Activated CD8-positive, alpha-beta memory T cell treated with anti-CD3 and anti-CD28 coated beads for 4 hours (primary cell): Measurements from ENCODE around the gene ZNF70.

Experiments
- DNase-seq, 2 donors: peaks; one replicate each; pipeline ENCODE4 v3.0.0-alpha.2; 2020; ENCODE audit warnings: low read depth in 2 of 2

The ZNF70 gene

DNA sequence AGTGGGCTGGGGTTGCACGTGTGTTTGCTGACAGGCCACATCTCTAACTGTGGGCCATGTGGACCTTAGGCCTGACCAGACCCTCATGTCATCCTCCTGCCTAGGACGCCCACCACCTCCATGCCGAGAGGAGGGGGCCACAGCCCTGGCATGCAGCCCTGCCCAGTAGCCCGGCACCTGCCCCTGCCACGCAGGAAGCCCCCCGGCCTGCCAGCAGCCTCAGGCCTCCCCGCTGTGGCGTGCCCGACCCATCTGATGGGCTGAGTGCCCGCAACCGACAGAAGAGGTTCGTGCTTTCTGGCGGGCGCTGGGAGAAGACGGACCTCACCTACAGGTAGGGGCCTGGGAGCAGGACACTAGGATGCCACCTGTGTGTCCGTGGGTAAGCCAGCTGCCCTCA lies 28.2 kb upstream of the ZNF70 start:
- DNase-seq: no peak

DNA sequence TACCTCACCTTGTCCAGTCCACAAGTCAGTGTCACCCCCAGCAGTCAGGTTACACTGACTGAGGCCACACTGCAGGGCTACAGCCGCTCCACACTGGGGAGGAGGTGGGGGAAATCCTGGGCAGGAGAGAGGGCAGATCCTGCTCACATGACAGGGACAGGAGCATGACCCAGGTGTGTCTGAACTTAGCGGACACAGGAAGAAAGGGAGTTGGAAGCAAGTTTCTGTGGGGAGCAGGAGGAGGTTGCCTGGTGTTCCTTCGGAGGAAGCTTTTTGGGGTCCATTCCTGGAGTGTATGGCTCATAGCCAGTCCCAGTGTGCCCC lies 27.6 kb upstream of the ZNF70 start:
- no peak for DNase-seq

DNA sequence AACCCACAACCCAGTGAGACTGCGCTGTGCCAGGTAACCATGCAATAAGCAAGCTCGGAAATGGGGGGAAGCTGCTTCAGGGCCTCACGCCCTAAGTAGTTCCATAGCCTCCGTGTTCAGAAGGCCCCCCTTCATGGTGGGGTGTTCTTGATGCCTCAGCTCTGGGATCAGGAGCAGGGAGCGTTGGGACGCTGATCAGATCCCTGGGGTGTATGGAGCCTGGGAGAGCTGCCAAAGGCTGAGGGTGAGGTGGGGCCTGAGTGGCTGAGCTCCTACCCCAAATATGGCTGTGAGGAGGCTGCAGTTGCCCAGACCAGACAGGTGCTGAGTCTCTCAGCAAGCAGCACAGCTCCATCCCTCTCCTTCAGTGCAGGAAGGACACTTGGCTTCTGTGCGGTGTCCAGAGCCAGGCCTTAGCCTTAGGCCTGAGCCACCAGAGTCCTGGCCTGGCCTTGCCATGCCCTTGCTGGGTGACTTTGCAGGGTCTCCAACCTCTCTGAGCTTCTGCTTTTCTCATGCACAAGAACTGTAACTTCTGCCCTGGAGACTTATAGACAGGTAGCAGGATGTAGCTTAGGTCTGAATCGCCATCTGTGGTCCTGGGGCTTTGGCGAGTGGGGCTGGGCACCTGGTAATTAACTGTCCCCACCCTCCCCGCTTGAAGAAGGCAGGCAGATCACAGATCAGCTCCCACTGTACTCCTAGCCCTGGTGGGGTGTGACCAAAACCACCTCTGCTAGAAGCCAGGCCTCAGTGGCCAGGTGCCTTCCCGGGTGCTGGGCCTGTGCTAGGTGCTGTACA lies 27.1 kb upstream of the ZNF70 start:
- DNase-seq: no peak

DNA sequence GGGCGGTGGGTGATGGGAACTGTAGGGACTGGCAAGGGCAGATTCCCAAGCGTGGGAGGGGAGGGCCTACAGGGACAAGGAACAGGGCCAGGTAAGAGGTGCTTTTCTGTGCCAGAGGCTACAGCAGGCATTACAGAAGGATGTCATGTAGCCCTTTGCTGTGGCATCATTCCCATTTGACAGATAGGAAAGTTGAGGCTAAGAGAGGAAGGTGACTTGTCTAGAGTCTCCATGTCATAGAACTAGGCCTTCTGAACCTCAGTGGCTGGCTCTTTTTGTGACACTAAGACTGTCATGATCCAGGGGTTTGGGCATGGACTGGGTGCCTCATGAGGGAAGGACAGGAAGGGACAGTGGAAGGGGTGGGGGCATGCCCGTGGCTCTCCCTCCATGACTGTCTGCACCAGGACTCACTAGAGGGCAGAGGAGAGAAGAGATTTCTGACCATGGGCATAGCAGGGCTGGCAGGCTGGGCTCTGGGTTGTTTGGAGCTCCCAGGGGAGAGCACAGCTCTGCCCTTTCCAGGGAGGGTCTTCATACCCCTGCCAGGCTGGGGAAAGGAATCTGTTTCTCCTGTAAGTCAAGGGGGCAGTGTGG lies 25.0 kb upstream of the ZNF70 start:
- DNase-seq: no peak

DNA sequence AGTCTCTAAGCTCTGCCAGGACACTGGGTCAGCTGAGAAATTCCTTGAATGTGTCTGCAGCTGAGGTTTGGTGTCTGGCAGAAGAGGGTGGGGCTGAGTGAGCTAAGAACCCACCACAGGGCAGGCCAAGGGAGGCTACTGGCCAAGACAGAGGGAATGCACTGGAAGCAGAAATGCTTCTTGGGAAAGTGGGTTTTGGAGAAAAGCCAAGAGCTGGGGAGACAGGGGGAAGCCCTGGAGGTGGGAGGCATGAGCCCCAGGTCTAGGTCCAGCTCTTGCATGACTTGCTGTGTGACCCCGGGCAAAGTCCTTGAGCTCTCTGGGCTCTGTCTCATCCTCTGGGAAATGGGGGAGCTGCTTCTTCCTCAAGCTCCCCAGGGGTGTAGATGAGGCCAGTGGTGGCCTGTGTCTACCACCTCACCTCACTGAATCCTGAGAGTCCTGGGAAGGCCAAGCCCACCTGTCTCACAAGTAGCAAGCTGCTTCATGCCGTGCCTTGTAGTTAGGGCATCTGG lies 24.1 kb upstream of the ZNF70 start:
- DNase-seq: no peak

DNA sequence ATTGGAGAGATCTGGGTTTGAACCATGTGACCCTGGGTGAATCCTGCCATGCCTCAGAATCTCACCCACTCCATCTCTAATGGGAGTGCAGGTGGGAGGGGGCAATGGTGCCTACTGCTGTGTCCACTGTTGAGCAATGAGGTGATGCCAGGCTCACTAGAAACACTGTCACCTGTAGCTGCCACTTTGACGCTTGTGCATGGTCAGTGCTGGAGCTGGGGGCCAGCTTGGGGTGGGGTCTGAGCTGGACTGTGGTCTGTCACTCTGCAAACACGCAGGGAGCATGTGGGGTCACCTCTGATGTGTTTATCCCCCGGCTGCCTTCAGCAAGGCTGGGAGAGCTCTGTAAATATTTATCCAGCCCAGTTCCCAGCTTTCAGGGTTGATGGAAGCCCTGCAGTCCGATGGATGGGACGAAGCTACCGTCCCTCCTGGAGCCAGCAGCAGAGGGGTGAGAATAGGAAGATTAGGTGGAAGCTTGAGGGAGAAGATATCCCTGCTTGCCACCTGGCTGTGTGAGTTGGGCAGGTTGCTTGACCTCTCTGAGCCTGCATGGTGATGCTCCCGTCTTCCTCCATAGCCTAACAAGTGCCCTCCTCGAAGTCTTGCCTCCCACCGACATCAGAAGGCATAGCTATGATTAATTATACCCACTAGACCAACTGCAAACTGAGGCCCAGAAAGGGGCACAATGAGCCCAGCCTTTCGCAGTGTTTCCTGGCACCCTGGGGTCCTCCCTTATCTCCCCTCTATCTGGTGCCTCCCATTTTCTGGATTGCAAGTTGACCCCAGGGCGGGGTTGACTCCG lies 23.4 kb upstream of the ZNF70 start:
- DNase-seq: no peak

DNA sequence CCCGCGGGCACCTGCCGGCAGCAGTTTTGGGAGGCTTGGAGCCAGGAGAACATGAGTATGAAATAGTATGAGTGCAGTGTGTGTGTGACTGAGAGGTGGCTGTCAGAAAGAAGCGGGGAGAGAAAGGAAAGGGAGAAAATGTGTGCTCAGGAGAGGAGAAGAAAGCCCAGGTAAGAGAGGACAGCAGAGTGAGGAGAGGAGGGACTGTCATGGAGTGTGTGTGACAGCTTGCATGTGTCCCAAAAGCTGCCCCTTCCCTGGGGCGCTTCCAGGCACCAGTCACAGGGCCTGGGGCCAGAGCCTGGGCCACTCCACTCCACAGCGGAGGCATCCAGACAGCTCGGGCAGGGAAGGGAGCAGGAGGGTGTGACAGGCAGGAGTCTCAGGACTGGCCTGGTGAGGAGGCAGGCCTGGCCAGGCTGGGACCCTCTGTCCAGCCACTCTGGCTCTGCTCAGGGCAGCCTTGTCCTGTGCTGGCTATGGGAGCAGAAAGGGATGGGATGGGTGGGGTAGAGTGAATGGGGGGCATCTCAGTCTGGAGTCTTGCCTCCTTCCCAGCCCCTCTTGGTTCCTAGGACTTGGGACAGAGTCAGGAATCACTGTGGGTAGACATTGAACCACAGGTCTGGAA lies 22.7 kb upstream of the ZNF70 start:
- no peak for DNase-seq

DNA sequence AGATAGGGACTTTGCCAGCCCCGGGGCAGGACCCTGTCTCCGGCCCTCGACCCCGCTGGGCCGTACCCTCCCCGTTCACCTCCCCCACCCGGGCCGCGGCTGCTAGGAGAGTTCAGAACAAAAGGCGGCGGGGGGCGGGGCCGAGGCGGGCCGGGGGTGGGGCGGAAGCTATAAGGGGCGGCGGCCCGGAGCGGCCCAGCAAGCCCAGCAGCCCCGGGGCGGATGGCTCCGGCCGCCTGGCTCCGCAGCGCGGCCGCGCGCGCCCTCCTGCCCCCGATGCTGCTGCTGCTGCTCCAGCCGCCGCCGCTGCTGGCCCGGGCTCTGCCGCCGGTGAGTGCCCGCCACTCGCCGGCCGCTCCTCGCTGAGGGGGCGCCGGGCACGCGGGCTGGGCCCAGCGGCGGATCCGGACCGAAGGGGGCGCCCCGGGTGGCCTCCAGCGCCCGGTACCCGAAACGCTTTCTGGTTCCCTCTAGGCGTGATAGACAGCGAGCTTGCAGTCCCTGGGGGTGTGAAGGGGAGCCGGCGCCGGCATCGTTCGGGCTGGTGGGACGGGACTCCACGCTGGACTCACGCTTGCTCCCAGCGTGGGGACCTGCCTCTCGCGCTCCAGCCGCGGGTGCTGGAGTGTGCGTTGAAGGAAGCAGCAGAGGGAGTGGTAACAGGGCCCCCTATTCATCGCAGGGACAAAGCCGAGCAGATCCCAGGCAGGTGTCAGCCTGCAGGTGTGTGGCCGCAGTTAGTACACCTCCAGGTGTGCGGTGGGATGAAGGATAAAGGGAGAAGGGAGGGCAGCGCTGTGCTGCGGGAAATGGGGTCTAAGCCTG lies 21.9 kb upstream of the ZNF70 start, which contains the start of gene MMP11:
Gene MMP11, plus strand, starts transcription at position 201 of the 825 bp plus-strand sequence. Its CDS starts 22 bp downstream, at position 223.
- DNase-seq: no peak

DNA sequence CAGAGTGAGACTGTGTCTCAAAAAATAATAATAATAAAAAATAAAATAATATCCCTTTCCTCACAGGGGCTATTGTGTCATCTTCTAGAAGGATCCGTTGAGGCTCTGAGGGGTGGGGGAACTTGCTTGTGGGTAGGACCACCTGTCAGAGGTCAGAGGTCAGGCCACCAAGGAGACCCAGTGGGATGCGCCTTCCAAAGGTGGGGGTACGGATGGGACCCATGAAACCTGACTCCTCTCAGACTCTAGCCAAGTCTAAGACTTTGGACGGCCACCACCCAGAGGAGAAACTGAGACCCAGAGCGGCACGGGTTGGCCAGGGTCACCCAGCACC lies 21.4 kb upstream of the ZNF70 start:
- no peak for DNase-seq

DNA sequence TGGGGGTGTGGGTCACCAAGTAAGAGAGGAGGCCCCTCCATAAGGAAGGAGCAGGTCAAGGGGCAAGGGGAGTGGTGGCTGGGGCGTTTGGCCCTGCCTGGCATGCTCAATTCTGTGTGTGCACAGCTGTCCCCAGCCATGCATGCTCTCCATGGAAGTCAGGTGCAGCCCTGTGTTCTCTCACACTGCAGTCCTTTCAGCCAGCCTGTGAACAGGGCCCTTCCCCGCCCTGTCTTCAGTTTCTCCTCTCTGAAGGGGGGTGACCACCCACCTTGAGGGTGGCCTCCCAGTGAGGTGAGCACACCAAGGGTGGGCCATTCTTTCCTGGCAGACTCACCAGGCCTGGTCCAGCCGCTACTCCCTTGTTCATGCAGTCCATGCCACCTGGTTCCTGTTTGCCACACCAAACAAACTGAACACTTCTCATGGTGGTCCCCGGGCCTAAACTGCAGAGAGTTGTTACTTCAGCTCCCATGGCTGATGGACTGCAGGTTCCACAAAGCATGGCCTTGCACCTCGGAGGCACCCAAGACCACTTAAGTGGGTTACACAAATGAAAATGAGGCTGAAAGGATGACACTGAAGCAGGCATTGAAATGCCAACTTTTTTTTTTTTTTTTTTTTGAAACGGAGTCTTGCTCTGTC lies 18.5 kb upstream of the ZNF70 start:
- DNase-seq: no peak

DNA sequence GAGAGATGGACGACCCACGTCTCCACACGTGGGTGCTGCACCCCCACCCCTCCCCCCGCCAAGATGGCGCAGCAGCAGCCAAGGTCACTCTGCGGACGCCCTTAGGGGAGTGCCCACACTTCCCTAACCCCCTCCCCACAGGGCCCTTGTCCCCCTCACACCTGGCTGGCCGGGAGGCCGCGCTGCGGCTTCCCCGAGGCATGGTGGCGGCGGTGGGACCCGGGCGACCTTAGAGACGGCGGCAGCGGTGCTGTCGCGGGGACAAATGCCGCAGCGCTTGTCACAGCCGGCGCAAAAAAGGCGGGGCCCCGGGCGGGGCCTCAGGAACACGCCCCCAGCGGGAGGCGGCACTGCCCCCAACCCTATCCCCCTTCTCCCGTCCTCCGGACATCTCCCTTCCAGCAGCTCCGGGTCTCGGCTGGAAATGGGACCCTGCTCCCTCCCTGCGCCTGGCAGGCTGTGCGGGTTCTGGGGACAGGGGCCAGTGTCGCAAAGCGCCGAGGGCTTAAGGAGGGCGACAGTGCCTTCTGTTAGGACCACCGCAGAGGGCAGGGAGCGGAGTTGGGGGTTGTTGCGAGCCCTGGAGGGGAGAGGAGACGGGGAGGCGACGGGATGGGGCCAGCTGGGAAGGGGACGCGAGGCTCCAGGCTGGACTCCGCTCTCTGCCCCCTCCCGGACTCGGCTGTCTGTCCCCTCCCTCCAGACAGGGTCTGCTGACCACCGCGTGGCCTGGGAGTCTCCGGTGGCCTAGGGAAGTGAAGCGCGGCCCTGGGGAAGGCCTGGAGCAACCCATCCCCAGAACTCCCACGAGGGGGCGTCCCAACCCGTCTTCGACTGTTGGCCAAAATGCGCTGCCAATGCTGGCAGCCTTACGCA lies 17.0 kb upstream of the ZNF70 start, which contains the start of gene CHCHD10:
Gene CHCHD10, minus strand, starts transcription at position 300 of the 876 bp plus-strand sequence. Its CDS starts 98 bp downstream, at position 202.
- peak; percentile 41 to 58 for DNase-seq

DNA sequence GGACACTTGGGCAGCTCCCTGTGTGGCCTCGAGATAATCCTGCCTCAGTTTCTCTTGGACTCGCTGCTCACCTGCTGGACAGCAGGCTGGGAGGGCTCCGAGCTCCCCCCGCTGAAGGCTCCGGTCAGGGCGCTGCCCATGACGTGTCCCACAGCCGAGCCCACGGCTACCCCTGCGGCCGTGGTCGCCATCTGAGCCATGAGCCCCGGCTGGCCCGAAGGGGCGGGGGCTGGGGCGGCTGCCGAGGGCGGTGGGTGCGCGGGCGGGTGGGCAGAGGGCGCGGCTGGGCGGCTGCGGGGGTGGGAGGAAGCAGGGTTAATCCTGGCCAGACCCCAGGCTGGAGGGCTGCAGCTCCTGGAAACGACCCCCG lies 16.4 kb upstream of the ZNF70 start:
- no peak for DNase-seq

DNA sequence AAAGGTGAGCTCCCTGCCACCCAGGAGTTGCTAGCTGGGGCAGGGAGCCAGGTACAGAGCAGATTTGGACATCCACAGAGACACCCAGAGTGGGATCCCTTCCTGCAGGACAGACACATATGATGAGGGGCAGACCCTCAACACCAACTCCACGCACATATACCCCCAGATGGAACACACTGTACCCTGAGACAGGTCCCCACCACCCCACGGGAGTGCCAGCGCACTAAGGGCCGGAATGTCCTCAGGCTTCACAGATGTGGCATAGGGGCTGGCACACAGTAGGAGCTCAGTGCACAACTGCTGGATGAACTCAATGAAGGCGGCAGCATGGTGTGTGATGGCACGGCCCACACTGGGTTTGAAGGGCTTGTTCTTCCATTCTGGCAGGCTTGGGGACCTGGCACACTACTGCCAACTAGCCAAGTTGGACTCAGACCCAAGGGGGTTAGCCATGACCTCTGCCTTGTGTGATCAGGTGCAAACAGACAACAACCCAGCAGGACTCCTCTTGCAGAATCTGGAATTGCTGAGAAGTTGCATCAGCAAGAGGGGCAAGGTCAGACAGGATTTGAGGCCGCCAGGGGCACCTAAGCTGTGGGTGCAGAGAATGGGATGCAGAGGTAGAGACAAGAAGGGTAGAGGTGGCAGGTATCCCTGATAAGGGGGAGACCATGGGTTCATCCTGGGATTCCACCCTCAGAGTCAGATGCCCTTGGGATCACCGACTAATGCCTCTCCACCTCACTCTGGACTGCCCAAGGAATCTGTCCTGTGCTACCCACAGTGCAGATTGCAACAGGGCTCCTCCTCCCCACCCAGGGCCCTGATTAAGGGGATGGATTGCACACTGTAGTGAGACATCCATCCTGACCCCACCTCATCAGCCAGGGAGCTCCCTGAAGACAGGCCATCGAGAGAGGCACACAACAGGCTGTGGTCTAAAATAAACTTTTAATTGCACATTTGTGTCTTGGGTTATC lies 14.3 kb upstream of the ZNF70 start:
- no peak for DNase-seq

DNA sequence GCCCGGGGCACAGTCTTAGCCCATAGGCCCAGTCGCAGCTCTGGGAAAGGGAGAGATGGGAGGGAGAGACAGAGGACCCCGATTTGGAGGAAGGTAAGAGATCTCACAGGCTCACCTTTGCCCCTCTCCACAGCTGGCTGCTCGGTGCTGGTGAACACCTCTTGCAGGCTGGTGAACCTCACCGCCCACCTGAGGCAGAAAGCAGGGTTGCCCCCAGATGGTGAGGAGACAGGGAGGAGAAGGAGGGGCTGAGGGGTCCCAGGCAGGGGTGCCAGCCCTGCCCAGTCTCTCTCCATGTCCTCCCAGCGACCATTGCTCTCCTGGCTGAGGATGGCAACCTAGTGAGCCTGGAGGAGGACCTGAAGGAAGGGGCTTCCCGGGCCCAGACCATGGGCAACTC lies 13.0 kb upstream of the ZNF70 start:
- no peak for DNase-seq

DNA sequence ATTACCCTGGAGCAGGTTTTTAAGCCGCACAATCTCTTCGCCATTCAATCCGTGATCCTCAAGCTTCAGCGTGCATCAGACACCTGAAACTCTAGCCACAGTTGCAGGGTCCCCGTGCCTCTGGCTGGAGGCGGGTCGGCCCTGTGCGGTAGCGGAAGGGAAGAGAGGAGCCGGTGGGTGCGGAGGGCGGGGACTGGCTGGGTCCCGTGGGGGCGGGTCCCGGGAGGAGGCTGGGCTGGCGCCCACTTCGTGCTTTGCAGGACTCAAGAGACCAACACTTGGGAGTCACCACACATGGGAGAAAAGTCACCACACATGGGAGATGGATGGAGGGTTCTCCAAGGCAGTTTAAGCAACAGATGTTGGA lies 12.7 kb upstream of the ZNF70 start:
- no peak for DNase-seq

DNA sequence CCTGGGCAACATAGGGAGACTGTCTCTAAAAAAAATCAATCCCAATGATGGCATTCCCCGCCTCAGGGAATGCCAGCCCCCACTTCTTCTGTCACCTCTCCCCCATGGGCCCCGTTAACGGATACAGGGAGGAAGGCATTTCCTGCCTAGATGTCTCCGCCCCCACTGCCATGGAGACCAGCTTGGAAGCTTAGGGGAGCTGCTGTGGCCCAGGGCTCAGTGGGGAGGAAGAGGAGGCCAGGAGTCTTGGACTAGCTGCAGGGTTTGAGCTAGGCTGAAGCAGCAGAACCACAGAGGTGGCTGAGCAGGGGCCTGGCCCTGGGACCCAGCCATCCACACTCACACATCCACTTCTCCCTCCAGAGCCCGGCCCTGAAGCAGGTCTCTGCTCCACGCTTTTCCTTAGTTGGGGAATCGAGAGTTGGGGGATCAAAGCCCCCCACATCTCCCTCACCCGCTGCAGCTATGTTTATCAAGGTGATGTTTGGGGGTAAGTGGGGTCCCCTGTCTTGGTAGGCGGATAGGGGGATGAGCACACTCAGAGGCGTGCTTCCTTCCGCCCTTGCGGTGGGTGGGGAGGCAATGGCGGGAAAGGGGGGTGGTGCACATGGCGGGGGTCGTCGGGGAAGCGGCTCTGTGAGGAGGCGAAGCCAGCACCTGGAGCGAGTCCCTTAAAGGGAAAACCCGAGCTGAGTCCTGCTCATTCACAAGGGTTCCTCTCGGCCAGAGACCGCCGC lies 12.1 kb upstream of the ZNF70 start, which contains the start of gene C22orf15:
Gene C22orf15, plus strand, starts transcription at position 149 of the 737 bp plus-strand sequence. Its CDS starts 317 bp downstream, at position 466.
- no peak for DNase-seq

DNA sequence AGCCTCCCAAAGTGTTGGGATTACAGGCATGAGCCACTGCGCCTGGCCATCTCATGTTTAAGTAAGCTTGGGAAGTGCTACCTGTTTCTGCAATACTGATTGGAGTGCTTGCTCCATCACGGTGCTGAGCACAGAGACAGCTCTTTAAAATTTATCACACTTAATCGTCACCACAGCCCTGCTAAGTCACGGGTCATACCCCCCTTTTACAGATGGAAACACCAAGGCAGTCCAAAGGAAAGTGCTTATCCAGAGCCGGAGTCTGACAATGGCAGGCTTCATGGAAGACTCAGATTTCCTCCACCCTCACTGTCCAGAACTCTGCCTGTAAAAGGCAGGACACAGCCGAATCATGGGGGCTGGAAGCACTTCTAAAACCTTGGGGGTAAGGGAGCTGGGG lies 9.1 kb upstream of the ZNF70 start:
- DNase-seq: no peak

DNA sequence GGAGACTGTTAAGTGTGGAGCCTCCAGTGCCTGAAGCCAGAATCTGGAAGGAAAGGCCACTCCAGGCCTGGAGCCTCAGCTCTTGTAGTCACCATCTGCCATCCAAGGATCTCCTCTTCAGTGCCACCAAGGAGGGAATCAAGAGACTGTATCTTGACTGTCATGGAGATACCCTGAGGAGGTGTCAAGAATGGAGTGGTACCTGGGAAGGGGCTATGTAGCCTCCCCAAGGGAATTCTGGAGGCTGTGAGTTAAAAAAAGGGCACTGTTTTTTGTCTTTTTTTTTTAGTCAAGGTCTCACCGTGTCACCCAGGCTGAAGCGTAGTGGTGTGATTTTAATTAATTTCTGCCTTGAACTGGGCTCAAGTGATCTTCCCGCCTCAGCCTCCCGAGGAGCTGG lies 8.7 kb upstream of the ZNF70 start:
- no peak for DNase-seq
